Smooth muscle cell (in vitro differentiated cells): ENCODE data around the gene CREBBP. TPM values are rescaled to one million over a fixed set of nuclear protein-coding genes. Genes with fewer than 3 reads are reported as not detected.

Experiments
- DNase-seq: peaks from one replicate; lab custom pipeline; 2025; ENCODE audit not compliant: unreplicated experiment; lab: John Stamatoyannopoulos, UW
- H2AFZ ChIP-seq: fragments of 200-600 bp; sonication (generic); 2 replicates; pipeline ENCODE4 v1.6.0; 2016; ENCODE audit warnings: antibody characterized with exemption, low read depth, mild to moderate bottlenecking
- H3F3A ChIP-seq: fragments of 200-600 bp; sonication (generic); 2 replicates; pipeline ENCODE4 v1.6.0; 2017; ENCODE audit warnings: antibody characterized with exemption, low read depth
- H3K27ac ChIP-seq: fragments of 200-600 bp; sonication (generic); 2 replicates; pipeline ENCODE4 v1.5.1; 2016; ENCODE audit warnings: low read depth, mild to moderate bottlenecking
- H3K27me3 ChIP-seq: fragments of 200-600 bp; sonication (generic); 2 replicates; pipeline ENCODE4 v1.6.1; 2016; ENCODE audit warnings: low read depth, mild to moderate bottlenecking
- H3K36me3 ChIP-seq: fragments of 200-600 bp; sonication (generic); 2 replicates; pipeline ENCODE4 v1.5.1; 2016; ENCODE audit warnings: low read depth
- H3K4me1 ChIP-seq: fragments of 200-600 bp; sonication (generic); 2 replicates; pipeline ENCODE4 v1.5.1; 2016; ENCODE audit warnings: low read depth
- H3K4me2 ChIP-seq: fragments of 200-600 bp; sonication (generic); 2 replicates; pipeline ENCODE4 v1.6.0; 2016; ENCODE audit warnings: mild to moderate bottlenecking
- H3K4me3 ChIP-seq: fragments of 200-600 bp; sonication (generic); 2 replicates; pipeline ENCODE4 v1.5.1; 2016; ENCODE audit warnings: mild to moderate bottlenecking
- H3K79me2 ChIP-seq: fragments of 200-600 bp; sonication (generic); 2 replicates; pipeline ENCODE4 v1.6.0; 2016; ENCODE audit warnings: low read depth, mild to moderate bottlenecking
- H3K9ac ChIP-seq: fragments of 200-600 bp; sonication (generic); 2 replicates; pipeline ENCODE4 v1.6.0; 2016; ENCODE audit warnings: low read depth
- H3K9me3 ChIP-seq: fragments of 200-600 bp; sonication (generic); replicated peaks from 2 replicates; pipeline ENCODE4 v1.5.1; 2016; ENCODE audit warnings: low read depth
- H4K20me1 ChIP-seq: fragments of 200-600 bp; sonication (generic); 2 replicates; pipeline ENCODE4 v1.6.0; 2016; ENCODE audit warnings: low read depth
- CTCF ChIP-seq: fragments of 200-600 bp; sonication (generic); IDR thresholded peaks from 2 replicates; pipeline ENCODE4 v1.5.1; 2017; ENCODE audit warnings: borderline replicate concordance, mild to moderate bottlenecking, antibody characterized with exemption; ENCODE audit not compliant: insufficient read depth, poor library complexity, severe bottlenecking
- WGBS: methylation state at CpG from one replicate; pipeline ENCODE4 v1.1.7; 2016; ENCODE audit warnings: low lambda C conversion rate; 5-methylcytosine and 5-hydroxymethylcytosine counted together
- polyA plus RNA-seq: library from polyadenylated mRNA; unstranded; fragments of >200 nt; fragmentation: Nextera tagmentation; extraction: Ambion mirVana; gene quantifications from 2 replicates; pipeline ENCODE4 v1.2.1, GENCODE V29; 2016
- total RNA-seq: library from RNA; depleted of rRNA; stranded (reverse); fragments of >200 nt; gene quantifications from 2 replicates; pipeline ENCODE4 v1.2.3, GENCODE V29; 2014

CREBBP gene
- total and polyA plus RNA-seq, 2 experiments from 2014 or later = 14.3 to 19.6 TPM

- 95% methylated on average over 9 of the region's 9 CpGs for WGBS
- H4K20me1 ChIP-seq = peaks cover 92% of the 10 kb centered on the region
Measured at GRCh38 chr16:3788711-3789374, 91.7 kb downstream of the CREBBP start.

DNA sequence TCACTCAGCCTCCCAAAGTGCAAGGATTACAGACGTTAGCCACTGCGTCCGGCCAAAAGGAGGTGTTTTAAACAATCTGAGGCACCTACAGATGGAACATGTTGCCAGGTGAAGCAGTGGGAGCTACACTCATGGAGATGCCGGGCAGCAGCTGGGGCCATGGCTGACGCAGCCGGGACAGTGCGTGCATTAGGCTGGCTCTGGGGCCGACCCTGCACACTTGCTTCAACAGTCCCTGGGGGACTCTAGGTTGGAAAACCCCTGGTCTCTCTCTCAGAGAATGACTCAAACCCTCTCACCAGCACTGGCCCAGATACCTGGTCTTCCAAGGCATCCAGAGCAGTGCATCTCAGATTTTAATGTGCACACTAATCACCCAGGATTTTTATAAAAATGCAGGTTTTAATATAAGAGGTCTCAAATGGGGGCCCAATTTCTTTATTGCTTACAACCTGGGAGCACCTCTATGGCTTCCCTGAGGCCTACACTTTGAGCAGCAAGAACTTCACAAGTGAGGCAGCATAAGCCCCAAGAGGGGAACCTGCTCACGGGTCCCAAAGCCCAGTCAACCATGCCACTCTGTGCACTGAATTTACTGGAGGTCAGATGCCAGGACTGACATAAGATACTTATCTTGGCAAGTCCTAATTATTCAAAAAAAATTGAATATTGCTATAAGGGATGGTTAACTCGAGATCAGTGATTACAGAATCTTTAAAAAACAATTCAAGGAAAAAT lies 92.4 kb downstream of the CREBBP start:
- peaks cover 65% of the 10 kb centered on the region for H3K79me2 ChIP-seq
- WGBS = over 99% methylated on average over 10 of the region's 10 CpGs

More at GRCh38 chr16:3788711-3789374, 91.7 kb downstream of the CREBBP start:
- Histone ChIP-seq H3K9me3 (no peaks in the 10 kb centered on the region), H3K27ac (no peak overlapping the region), H3K79me2 (peaks cover 68% of the 10 kb centered on the region), H3K4me3 (no peak overlapping the region), H3K4me1 (no peaks in the 10 kb centered on the region), H3K27me3 (no peaks in the 10 kb centered on the region), H2AFZ (no peak overlapping the region), H3K4me2 (no peak overlapping the region), H3K9ac (no peak overlapping the region), H3K36me3 (peaks cover 4% of the 10 kb centered on the region), H3F3A (no peaks in the 10 kb centered on the region)
- TF ChIP-seq CTCF = no peak
- DNase-seq = no peak

GRCh38 chr16:3785413-3785812 lies 95.1 kb downstream of the CREBBP start:
- Histone ChIP-seq H3K36me3 (peaks cover 6% of the 10 kb centered on the region), H4K20me1 (peaks cover 94% of the 10 kb centered on the region), H3K4me1 (no peaks in the 10 kb centered on the region), H3K9me3 (no peaks in the 10 kb centered on the region), H3K27ac (no peak overlapping the region), H2AFZ (no peak overlapping the region), H3K4me2 (no peak overlapping the region), H3K4me3 (no peak overlapping the region), H3K79me2 (peaks cover 54% of the 10 kb centered on the region), H3F3A (no peaks in the 10 kb centered on the region), H3K9ac (no peak overlapping the region), H3K27me3 (no peaks in the 10 kb centered on the region)
- TF ChIP-seq CTCF = no peak
- DNase-seq = no peak
- 98% methylated on average over 12 of the region's 12 CpGs for whole genome bisulfite sequencing

More for the DNA sequence above, 92.4 kb downstream of the CREBBP start:
- Histone ChIP-seq H3K27ac (no peak overlapping the region), H3K36me3 (peaks cover 4% of the 10 kb centered on the region), H3F3A (no peaks in the 10 kb centered on the region), H3K4me3 (no peak overlapping the region), H3K9me3 (no peaks in the 10 kb centered on the region), H3K27me3 (no peaks in the 10 kb centered on the region), H3K4me1 (no peaks in the 10 kb centered on the region), H4K20me1 (peaks cover 92% of the 10 kb centered on the region), H3K9ac (no peak overlapping the region), H3K4me2 (no peak overlapping the region), H2AFZ (no peak overlapping the region)
- no peak for DNase-seq
- TF ChIP-seq CTCF = no peak

DNA sequence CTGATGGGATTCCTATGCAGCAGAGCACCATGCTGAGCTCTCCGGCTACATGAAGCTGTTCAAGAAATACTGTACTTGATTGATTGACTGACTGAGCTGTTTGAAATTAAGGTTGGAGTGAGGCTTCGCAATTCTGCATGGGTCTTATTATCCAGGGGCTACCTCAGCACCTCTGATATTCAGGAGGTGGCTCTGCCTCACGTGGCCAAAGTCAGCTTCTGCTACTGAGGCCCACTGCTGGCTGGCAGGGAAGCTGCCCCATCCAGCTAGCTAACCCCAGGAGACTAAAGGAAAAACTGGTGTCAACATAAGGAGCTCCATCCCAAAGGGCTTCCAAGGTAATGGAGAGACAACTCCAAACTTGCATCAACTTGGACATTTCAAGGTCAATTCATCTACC lies 97.0 kb downstream of the CREBBP start:
- WGBS = 94% methylated on average over 3 of the region's 3 CpGs
- H3K27me3 ChIP-seq = no peaks in the 10 kb centered on the region
- no peaks in the 10 kb centered on the region for H3K4me1 ChIP-seq
- H2AFZ ChIP-seq = no peak overlapping the region
- H3K4me3 ChIP-seq = no peak overlapping the region
- H3K27ac ChIP-seq = no peak overlapping the region
- H3K36me3 ChIP-seq = peaks cover 16% of the 10 kb centered on the region
- no peak for DNase-seq
- peaks cover 75% of the 10 kb centered on the region for H4K20me1 ChIP-seq
- no peaks in the 10 kb centered on the region for H3K9me3 ChIP-seq
- no peak overlapping the region for H3K9ac ChIP-seq
- peaks cover 43% of the 10 kb centered on the region for H3K79me2 ChIP-seq
- H3F3A ChIP-seq = no peaks in the 10 kb centered on the region
- no peak for TF ChIP-seq CTCF
- H3K4me2 ChIP-seq = no peak overlapping the region
